SU-DHL-6 (cell line): ENCODE results near the gene SLC19A2.

Experiments
- CTCF ChIP-seq: fragments of 200-600 bp; sonication (generic); IDR thresholded peaks from one replicate; pipeline ENCODE4 v1.5.1; 2017; ENCODE audit warnings: antibody characterized with exemption, mild to moderate bottlenecking, low read length, moderate library complexity; ENCODE audit not compliant: insufficient read depth, poor library complexity, severe bottlenecking
- EZH2phosphoT487 ChIP-seq: fragments of 200-600 bp; sonication (generic), shearing (Covaris generic); conservative IDR thresholded peaks from 2 replicates; pipeline ENCODE4 v1.6.1; 2018; ENCODE audit warnings: mild to moderate bottlenecking, antibody characterized with exemption, low read length, moderate library complexity, mixed read lengths

GRCh38 chr1:169515641-169516040, 29.9 kb upstream of the SLC19A2 start:
- TF ChIP-seq CTCF (no peak), EZH2phosphoT487 (no peak)
